Breast epithelium (tissue), 3 donors: ENCODE data around the gene GADL1.

ENCODE experiments used
- CTCF ChIP-seq, 3 donors: fragments of 450-650 bp; IDR thresholded peaks; one replicate each; pipeline ENCODE4 v1.5.1; 2016 to 2017; ENCODE audit warnings: antibody characterized with exemption in 3 of 3, mild to moderate bottlenecking in 3 of 3, moderate library complexity in 3 of 3
- POLR2A ChIP-seq: fragments of 450-650 bp; IDR thresholded peaks from one replicate; pipeline ENCODE4 v1.6.1; 2016; ENCODE audit warnings: antibody characterized with exemption, mild to moderate bottlenecking, moderate library complexity

- TF ChIP-seq POLR2A (no peak), CTCF (IDR thresholded peaks at IDR 0.05) (no peak)
These were observed 7.6 kb downstream of the GADL1 start for GRCh38 chr3:30886888-30887287.
